HepG2 (cell line): ENCODE measurements around the gene HTRA3. TPM values are rescaled to one million over a fixed set of nuclear protein-coding genes. Genes with fewer than 3 reads are reported as not detected.

Experiments
- ATAC-seq: fragments of 200-7000 bp; cut with Tn5 transposase; 3 replicates; pipeline ENCODE4 v1.9.1; 2020; ENCODE audit warnings: mild to moderate bottlenecking, moderate library complexity
- BruUV-seq: library from RNA; stranded (reverse); fragments of 400-500 nt; replicated peaks from 2 replicates; lab custom pipeline; 2021; lab: Mats Ljungman, UMichigan
- CTCF ChIA-PET: fragments of 300-600 bp; formaldehyde crosslinking; extraction: SDS; loops from one replicate; lab custom pipeline; 2021; ENCODE audit warnings: low total read pairs, inconsistent platforms, low intra/inter-chr PET ratio; lab: Yijun Ruan, JAX
- POLR2A ChIA-PET: fragments of 350-600 bp; sonication (Branson Sonifier 250); formaldehyde crosslinking; loops from one replicate; lab custom pipeline; 2020; ENCODE audit warnings: antibody characterized with exemption, inconsistent platforms; lab: Yijun Ruan, JAX
- DNase-seq: peaks from one replicate; pipeline ENCODE4 v3.0.0-alpha.2; 2015; ENCODE audit warnings: low spot score
- FAIRE-seq: peaks from 3 replicates; lab custom pipeline; 2011; peaks lifted over from hg19 to GRCh38; lab: Jason Lieb, UNC
- H2AFZ ChIP-seq: one replicate; pipeline ENCODE4 v1.6.1; 2011; ENCODE audit warnings: low read length, inconsistent platforms
- H3K27ac ChIP-seq: fragments of 300-600 bp; 3 replicates; pipeline ENCODE4 v1.8.0; 2011; ENCODE audit warnings: mixed run types, mild to moderate bottlenecking, mixed read lengths, low read length, inconsistent platforms; ENCODE audit not compliant: insufficient read depth; ENCODE audit errors: extremely low read length
- H3K27me3 ChIP-seq, 2 experiments: fragments of 200-600 bp in 1 of 2; 2 replicates in 1 of 2; 3 replicates in 1 of 2; pipeline versions ENCODE4 v1.6.0 to v1.8.0; 2011; ENCODE audit warnings: low read length in 2 of 2, mild to moderate bottlenecking in 2 of 2, moderate library complexity in 2 of 2, inconsistent platforms in 1 of 2; ENCODE audit not compliant: insufficient read depth in 2 of 2, control insufficient read depth in 1 of 2
- H3K36me3 ChIP-seq, 2 experiments: fragments of 200-600 bp in 1 of 2; replicated peaks in 1 of 2; 2 replicates in 1 of 2; 3 replicates in 1 of 2; pipeline versions ENCODE4 v1.5.1 to v1.8.0; 2011; ENCODE audit warnings: low read length in 2 of 2, inconsistent platforms in 1 of 2; ENCODE audit not compliant: insufficient read depth in 2 of 2, control insufficient read depth in 1 of 2
- H3K4me1 ChIP-seq: 2 replicates; pipeline ENCODE4 v1.5.1; 2012; ENCODE audit warnings: low read length, inconsistent platforms; ENCODE audit not compliant: insufficient read depth
- H3K4me2 ChIP-seq: 2 replicates; pipeline ENCODE4 v1.6.0; 2011; ENCODE audit warnings: low read depth, low read length, inconsistent platforms
- H3K4me3 ChIP-seq, 3 experiments: fragments of 200-600 bp in 1 of 3; sonication (generic), shearing (Covaris generic) in 1 of 3; replicated peaks in 1 of 3; 2 replicates each; pipeline ENCODE4 v1.5.1; 2011 to 2016; ENCODE audit warnings: low read length in 3 of 3, inconsistent platforms in 2 of 3, low read depth in 2 of 3, mild to moderate bottlenecking in 2 of 3, control low read depth in 1 of 3, mixed read lengths in 1 of 3; ENCODE audit not compliant: insufficient read depth in 1 of 3
- H3K79me2 ChIP-seq: one replicate; pipeline ENCODE4 v1.6.1; 2011; ENCODE audit warnings: low read length, inconsistent platforms; ENCODE audit not compliant: insufficient read depth
- H3K9ac ChIP-seq: 2 replicates; pipeline ENCODE4 v1.6.0; 2011; ENCODE audit warnings: mild to moderate bottlenecking, low read depth, low read length, inconsistent platforms; ENCODE audit not compliant: insufficient read depth
- H3K9me3 ChIP-seq: 2 replicates; pipeline ENCODE4 v1.5.1; 2012; ENCODE audit warnings: mild to moderate bottlenecking, low read length
- H4K20me1 ChIP-seq: 2 replicates; pipeline ENCODE4 v1.6.0; 2011; ENCODE audit warnings: inconsistent platforms, mild to moderate bottlenecking, low read length, moderate library complexity; ENCODE audit not compliant: insufficient read depth
- GATAD2A ChIP-seq: IDR thresholded peaks from 2 replicates; pipeline ENCODE4 v1.6.1; 2016
- KDM1A ChIP-seq: IDR thresholded peaks from 2 replicates; pipeline ENCODE4 v1.6.1; 2016; ENCODE audit warnings: missing compliant biosample characterization
- SOX13 ChIP-seq, 3 experiments: fragments of 450-650 bp in 1 of 3; sonication (generic) in 1 of 3; formaldehyde crosslinking in 1 of 3; IDR thresholded peaks in 2 of 3; conservative IDR thresholded peaks in 1 of 3; 2 replicates each; pipeline versions ENCODE4 v1.5.0 to v1.6.1; 2016 to 2020; ENCODE audit warnings: antibody characterized with exemption in 1 of 3, mild to moderate bottlenecking in 1 of 3, missing compliant biosample characterization in 1 of 3, missing genetic modification reagents in 1 of 3, moderate library complexity in 1 of 3
- ZC3H4 ChIP-seq: sonication (generic); formaldehyde crosslinking; IDR thresholded peaks from 2 replicates; pipeline ENCODE4 v1.4.0; 2020; ENCODE audit warnings: missing genetic modification reagents, borderline replicate concordance
- ZNF597 ChIP-seq: sonication (generic); formaldehyde crosslinking; IDR thresholded peaks from 2 replicates; pipeline ENCODE4 v1.5.0; 2020; ENCODE audit warnings: missing genetic modification reagents
- WGBS: methylation state at CpG from one replicate; pipeline ENCODE4 v1.1.6; 2017; ENCODE audit warnings: low lambda C conversion rate; 5-methylcytosine and 5-hydroxymethylcytosine counted together
- in situ Hi-C: cut with HindIII; loops from 2 replicates; pipeline ENCODE4 v1.10.0; 2017; ENCODE audit warnings: low pct_unique_long_range_greater_than_20kb; ENCODE audit not compliant: extremely low pct_ligation_motif_present
- intact Hi-C: fragments of 100-400 bp; cut with micrococcal nuclease; formaldehyde crosslinking; loops from one replicate; pipeline ENCODE4 v1.10.0; 2022; ENCODE audit not compliant: unreplicated experiment
- polyA plus RNA-seq, 8 experiments: library from polyadenylated mRNA; depleted of rRNA in 3 of 8; stranded (reverse) in 7 of 8; unstranded in 1 of 8; fragments of >200 nt; fragmentation: Illumina TruSeq in 4 of 8; extraction: Trizol in 4 of 8; gene quantifications; 2 replicates each; pipeline versions ENCODE4 v1.2.1 to v1.2.3, GENCODE V29; 2011 to 2016; ENCODE audit warnings: low read depth in 4 of 8, missing spikeins in 1 of 8, mixed read lengths in 1 of 8; ENCODE audit not compliant: insufficient read depth in 1 of 8
- total RNA-seq, 5 experiments: library from RNA; depleted of rRNA; stranded (reverse); fragments of >200 nt; fragmentation: Illumina TruSeq; extraction: Trizol; gene quantifications; 2 replicates each; pipeline ENCODE4 v1.2.3, GENCODE V29; 2016; ENCODE audit warnings: low read depth in 1 of 5
- TF ChIP-seq, protein P1 (sequence below), 2 experiments: sonication (generic) in 1 of 2; formaldehyde crosslinking in 1 of 2; IDR thresholded peaks; 2 replicates each; pipeline versions ENCODE4 v1.6.1 to v1.9.0; 2014 to 2022; ENCODE audit warnings: antibody characterized with exemption in 1 of 2, borderline replicate concordance in 1 of 2, inconsistent platforms in 1 of 2, low read depth in 1 of 2, missing genetic modification reagents in 1 of 2

HTRA3 gene
- total and polyA plus RNA-seq, 2 of the 13 experiments (the other 11 are each of a cell fraction or from before 2014, with no cell fraction given) = 0.17 TPM; not detected in 1

DNA sequence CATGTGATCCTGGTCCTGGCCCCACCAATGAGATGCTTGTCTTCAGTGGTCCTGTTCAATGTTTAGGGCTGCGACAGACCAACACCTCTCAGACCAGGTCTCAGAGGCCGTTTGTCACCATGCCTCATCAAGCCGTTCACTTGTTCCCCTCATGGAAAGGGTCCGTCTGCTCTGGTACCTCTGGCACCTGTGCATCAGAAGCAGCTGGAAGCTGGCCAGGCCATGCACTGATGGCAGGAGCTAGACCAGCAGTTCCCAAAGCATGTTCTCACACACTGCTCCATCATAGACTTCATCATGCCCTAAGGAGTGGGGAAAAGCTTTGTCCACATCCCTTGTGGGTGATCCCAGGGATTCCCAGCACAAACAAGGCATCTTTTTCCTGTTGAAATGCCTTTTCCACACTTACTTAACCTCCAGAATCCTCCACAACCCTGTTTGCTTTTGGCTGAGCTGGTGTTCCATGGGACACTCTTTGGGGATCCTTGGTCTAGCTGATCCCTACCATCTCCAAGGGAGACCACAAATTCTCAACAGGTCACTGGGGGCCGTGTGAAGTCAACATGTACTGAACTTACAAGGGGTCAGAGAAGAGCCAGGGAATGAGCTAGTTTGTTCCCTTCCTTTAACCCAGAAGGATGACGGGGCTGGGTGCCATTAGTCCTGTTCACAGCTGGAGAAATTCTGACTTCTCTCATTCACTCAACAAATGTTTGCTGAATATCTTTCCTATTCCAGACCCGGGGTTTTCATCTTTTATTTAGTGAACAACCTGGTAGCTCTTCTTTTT lies 48.7 kb upstream of the HTRA3 start (continued):
- no peak for TF ChIP-seq ZNF597 (CRISPR knock-in tag)

GRCh38 chr4:8221476-8221875 lies 48.1 kb upstream of the HTRA3 start:
- in situ Hi-C loops = no loop called here
- no peak for DNase-seq
- Histone ChIP-seq H3K4me1 (peaks cover 41% of the 10 kb centered on the region), H4K20me1 (no peaks in the 10 kb centered on the region), H3K4me2 (no peak overlapping the region)
- intact Hi-C loops = no loop called here
- WGBS = 88% methylated on average over 5 of the region's 5 CpGs
- TF ChIP-seq KDM1A (CRISPR knock-in tag) (no peak), SOX13 (IDR thresholded peaks at IDR 0.05) (no peak), SOX13 (CRISPR knock-in tag; conservative IDR thresholded peaks at IDR 0.05 in 1 of 2, IDR thresholded peaks at IDR 0.05 in 1 of 2) (0 out of 4 replicates have a peak, but pooled peaks of 1 of the 2 experiments have one; percentile 10)
- TF ChIP-seq, all 625 proteins: peak for 1
- H3K4me3 ChIP-seq = no peak overlapping the region
- no peak overlapping the region for H3K27ac ChIP-seq
- FAIRE-seq (no peak), ATAC-seq (no peak)
- H3K36me3 ChIP-seq = peaks cover 20 to 64% of the 10 kb centered on the region in 2 experiments
- H3K9ac ChIP-seq = no peak overlapping the region
- ChIA-PET CTCF (no interaction called here), POLR2A (interaction anchor here (0.6 kb wide), 1 partner anchor 44 kb away, joined by 3 read pairs; no protein-coding TSS in a partner anchor)
- no peaks in the 10 kb centered on the region for H3K9me3 ChIP-seq
- H2AFZ ChIP-seq = no peak overlapping the region
- no TSS peak for BruUV-seq
- H3K79me2 ChIP-seq = no peaks in the 10 kb centered on the region
- no peaks in the 10 kb centered on the region for H3K27me3 ChIP-seq

- Histone ChIP-seq H3K4me1 (peaks cover 46% of the 10 kb centered on the region), H2AFZ (no peak overlapping the region), H3K4me3 (no peak overlapping the region), H3K27me3 (no peaks in the 10 kb centered on the region), H3K27ac (no peak overlapping the region), H3K4me2 (no peak overlapping the region), H3K79me2 (no peaks in the 10 kb centered on the region), H4K20me1 (no peaks in the 10 kb centered on the region), H3K9ac (no peak overlapping the region), H3K9me3 (no peaks in the 10 kb centered on the region), H3K36me3 (peaks cover 19 to 60% of the 10 kb centered on the region in 2 experiments)
- POLR2A ChIA-PET = no interaction called here
- in situ Hi-C loops (no loop called here), intact Hi-C loops (no loop called here)
- CTCF ChIA-PET = no interaction called here
- BruUV-seq = no TSS peak
- no peak for DNase-seq
- FAIRE-seq = no peak
- no peak for ATAC-seq
- TF ChIP-seq, protein P1, sequence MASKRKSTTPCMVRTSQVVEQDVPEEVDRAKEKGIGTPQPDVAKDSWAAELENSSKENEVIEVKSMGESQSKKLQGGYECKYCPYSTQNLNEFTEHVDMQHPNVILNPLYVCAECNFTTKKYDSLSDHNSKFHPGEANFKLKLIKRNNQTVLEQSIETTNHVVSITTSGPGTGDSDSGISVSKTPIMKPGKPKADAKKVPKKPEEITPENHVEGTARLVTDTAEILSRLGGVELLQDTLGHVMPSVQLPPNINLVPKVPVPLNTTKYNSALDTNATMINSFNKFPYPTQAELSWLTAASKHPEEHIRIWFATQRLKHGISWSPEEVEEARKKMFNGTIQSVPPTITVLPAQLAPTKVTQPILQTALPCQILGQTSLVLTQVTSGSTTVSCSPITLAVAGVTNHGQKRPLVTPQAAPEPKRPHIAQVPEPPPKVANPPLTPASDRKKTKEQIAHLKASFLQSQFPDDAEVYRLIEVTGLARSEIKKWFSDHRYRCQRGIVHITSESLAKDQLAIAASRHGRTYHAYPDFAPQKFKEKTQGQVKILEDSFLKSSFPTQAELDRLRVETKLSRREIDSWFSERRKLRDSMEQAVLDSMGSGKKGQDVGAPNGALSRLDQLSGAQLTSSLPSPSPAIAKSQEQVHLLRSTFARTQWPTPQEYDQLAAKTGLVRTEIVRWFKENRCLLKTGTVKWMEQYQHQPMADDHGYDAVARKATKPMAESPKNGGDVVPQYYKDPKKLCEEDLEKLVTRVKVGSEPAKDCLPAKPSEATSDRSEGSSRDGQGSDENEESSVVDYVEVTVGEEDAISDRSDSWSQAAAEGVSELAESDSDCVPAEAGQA (IDR thresholded peaks at IDR 0.05; ENCODE audit: low read depth) = no peak
- TF ChIP-seq, protein P1 (CRISPR knock-in tag; IDR thresholded peaks at IDR 0.05; ENCODE audit: borderline replicate concordance) = no peak
- TF ChIP-seq ZC3H4 (CRISPR knock-in tag) = no peak
- no peak for TF ChIP-seq GATAD2A (CRISPR knock-in tag)
These were observed 47.6 kb upstream of the HTRA3 start for GRCh38 chr4:8221985-8222384.
